Measurements from ENCODE around the gene TRMT1L. TPM values are rescaled to one million over a fixed set of nuclear protein-coding genes. Genes with fewer than 3 reads are reported as not detected.

The TRMT1L gene
- total RNA-seq, 2 donors from 2014 or later: 19.8 to 35.7 TPM

DNA sequence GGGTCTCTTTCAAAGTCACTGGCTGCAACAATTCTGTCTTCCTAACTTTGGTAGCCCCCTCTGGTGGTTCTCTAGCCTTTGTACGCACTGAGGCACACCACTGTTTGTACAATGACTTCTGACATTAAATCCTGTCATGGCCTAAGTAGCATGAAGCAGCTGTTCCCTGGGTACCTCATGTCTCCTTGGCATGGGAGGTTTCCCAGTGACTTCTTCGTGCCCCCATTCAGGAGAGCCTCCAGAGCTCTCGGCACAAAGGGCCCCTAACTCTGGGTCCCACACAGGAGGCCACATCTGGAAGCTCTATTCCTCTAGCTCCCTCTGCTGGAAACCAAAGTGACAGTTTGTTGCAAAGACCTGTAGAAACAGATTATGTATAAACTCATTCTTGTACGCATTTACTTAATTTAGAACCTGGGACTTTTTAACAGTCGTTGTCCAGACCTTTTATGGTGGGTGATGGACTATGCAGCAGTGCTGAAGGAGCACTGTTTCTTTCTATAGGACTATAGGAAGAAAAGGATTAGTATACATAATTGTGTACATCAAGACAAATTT lies 13.6 kb upstream of the TRMT1L start:
- Histone ChIP-seq H3K27ac (no peak overlapping the region), H3K36me3 (no peaks in the 10 kb centered on the region), H3K4me3 (no peak overlapping the region), H3K9me3 (no peaks in the 10 kb centered on the region), H3K4me1 (replicated peaks) (no peaks in the 10 kb centered on the region), H3K27me3 (replicated peaks; ENCODE audit: insufficient read depth) (no peaks in the 10 kb centered on the region)
- DNase-seq (ENCODE audit: low spot score): peak; percentile 21
- WGBS: 32% methylated on average over 5 of the region's 5 CpGs
- TF ChIP-seq, protein P1, sequence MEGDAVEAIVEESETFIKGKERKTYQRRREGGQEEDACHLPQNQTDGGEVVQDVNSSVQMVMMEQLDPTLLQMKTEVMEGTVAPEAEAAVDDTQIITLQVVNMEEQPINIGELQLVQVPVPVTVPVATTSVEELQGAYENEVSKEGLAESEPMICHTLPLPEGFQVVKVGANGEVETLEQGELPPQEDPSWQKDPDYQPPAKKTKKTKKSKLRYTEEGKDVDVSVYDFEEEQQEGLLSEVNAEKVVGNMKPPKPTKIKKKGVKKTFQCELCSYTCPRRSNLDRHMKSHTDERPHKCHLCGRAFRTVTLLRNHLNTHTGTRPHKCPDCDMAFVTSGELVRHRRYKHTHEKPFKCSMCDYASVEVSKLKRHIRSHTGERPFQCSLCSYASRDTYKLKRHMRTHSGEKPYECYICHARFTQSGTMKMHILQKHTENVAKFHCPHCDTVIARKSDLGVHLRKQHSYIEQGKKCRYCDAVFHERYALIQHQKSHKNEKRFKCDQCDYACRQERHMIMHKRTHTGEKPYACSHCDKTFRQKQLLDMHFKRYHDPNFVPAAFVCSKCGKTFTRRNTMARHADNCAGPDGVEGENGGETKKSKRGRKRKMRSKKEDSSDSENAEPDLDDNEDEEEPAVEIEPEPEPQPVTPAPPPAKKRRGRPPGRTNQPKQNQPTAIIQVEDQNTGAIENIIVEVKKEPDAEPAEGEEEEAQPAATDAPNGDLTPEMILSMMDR (IDR thresholded peaks at IDR 0.05): peak in 3 of 4 experiments; percentile 44 to 59 (median 54)
- no peak for TF ChIP-seq POLR2AphosphoS5 (IDR thresholded peaks at IDR 0.05)
- intact Hi-C loops (cut with DNase I): no loop called here

DNA sequence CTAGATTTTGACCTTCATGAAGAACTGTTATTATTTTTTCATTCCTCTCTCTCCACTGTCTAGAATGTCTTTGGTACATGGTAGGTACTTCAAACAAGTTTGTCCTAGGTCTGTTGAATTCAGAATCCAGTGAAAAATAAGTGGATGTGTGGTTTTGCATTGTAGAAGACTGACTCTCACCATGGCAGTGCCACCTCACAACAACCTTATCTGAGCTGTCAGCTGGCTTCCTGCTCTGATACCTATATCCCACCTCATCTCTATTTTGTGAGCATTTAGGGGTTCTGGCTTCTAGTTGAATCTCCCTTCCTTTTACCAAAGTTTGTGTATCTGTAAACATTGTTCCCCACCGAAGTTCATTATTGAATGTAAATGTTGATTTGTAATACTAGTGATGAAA lies 9.4 kb upstream of the TRMT1L start:
- no peaks in the 10 kb centered on the region for H3K4me1 ChIP-seq (replicated peaks)
- H3K27ac ChIP-seq: no peak overlapping the region
- intact Hi-C loops (cut with DNase I): no loop called here
- no peaks in the 10 kb centered on the region for H3K27me3 ChIP-seq (replicated peaks; ENCODE audit: insufficient read depth)
- no peaks in the 10 kb centered on the region for H3K9me3 ChIP-seq
- 68% methylated on average over 1 of the region's 1 CpG for WGBS
- no peak for DNase-seq (ENCODE audit: low spot score)
- H3K4me3 ChIP-seq: no peak overlapping the region
- H3K36me3 ChIP-seq: no peaks in the 10 kb centered on the region
- TF ChIP-seq, protein P1 (IDR thresholded peaks at IDR 0.05): no peak
- TF ChIP-seq POLR2A (IDR thresholded peaks at IDR 0.05): no peak
- TF ChIP-seq POLR2AphosphoS5 (IDR thresholded peaks at IDR 0.05): no peak

DNA sequence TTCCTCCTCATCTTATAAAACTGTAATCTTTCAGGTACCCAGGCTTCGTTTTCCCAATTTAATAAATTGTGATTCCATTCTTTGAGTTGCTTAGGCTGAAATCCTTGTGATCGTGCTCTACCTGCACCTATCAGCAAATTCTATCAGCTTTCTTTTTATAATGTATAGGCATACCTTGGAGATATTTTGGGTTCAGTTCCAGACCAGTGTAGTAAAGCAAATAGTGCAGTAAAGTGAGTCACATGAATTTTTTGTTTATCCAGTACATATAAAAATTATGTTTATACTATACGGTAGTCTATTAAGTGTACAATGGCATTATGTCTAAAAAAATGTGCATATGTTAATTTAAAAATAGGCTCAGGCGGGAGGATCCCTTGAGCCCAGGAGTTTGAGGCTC lies 5.7 kb upstream of the TRMT1L start:
- Histone ChIP-seq H3K27me3 (replicated peaks; ENCODE audit: insufficient read depth) (no peaks in the 10 kb centered on the region), H3K36me3 (no peaks in the 10 kb centered on the region), H3K4me3 (no peak overlapping the region), H3K27ac (no peak overlapping the region), H3K9me3 (no peaks in the 10 kb centered on the region), H3K4me1 (replicated peaks) (no peaks in the 10 kb centered on the region)
- intact Hi-C loops (cut with DNase I): no loop called here
- no peak for DNase-seq (ENCODE audit: low spot score)
- 76% methylated on average over 4 of the region's 4 CpGs for WGBS
- no peak for TF ChIP-seq POLR2AphosphoS5 (IDR thresholded peaks at IDR 0.05)
- TF ChIP-seq, protein P1 (IDR thresholded peaks at IDR 0.05): no peak
- TF ChIP-seq POLR2A (IDR thresholded peaks at IDR 0.05): no peak

DNA sequence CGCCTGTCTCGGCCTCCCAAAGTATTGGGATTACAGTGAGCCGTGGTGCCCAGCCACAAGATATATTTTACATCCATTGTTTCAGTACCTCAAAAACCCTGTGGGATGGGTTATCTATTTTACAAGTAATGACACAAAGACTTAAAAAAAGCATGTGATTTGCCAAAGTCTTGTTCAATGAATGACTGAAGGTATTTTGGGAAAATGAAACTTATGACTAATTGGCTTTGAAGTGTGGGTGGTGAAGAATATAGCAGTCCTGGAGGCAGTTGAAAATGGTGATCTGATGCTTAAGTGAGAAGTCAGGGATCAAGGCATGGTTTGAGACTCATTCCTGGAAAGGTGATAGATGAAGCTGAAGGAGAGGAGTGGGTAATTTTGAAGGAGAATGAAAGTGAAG lies 3.2 kb upstream of the TRMT1L start:
- DNase-seq (ENCODE audit: low spot score): no peak
- Histone ChIP-seq H3K27ac (no peak overlapping the region), H3K4me3 (no peak overlapping the region), H3K27me3 (replicated peaks; ENCODE audit: insufficient read depth) (no peaks in the 10 kb centered on the region), H3K9me3 (no peaks in the 10 kb centered on the region), H3K36me3 (no peaks in the 10 kb centered on the region), H3K4me1 (replicated peaks) (peaks cover 5% of the 10 kb centered on the region)
- no peak for TF ChIP-seq POLR2AphosphoS5 (IDR thresholded peaks at IDR 0.05)
- TF ChIP-seq POLR2A (IDR thresholded peaks at IDR 0.05): no peak
- TF ChIP-seq, protein P1 (IDR thresholded peaks at IDR 0.05): no peak
- intact Hi-C loops (cut with DNase I): loop anchor here (5.0 to 10.0 kb wide), 4 partner anchors 113 to 408 kb away; partner anchors contain the start of genes EDEM3 and RNF2
- 92% methylated on average over 3 of the region's 3 CpGs for WGBS

DNA sequence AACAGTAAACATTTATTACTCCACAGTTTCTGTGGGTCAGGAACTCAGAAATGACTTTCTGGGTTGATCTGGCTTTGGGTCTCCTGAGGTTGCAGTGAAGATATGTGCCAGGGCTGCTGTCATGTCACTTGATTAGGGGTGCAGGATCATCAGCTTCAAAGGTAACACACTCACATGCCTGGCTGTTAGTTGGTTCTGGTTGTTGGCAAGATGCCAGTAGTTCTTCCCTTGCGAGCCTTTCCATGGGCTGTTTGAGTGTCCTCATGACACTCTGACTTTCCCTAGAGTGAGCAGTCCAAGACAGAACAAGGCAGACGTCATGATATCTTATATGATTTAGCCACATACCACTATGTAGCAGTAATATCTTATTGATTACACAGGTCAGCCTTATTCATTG lies 2.0 kb upstream of the TRMT1L start:
- intact Hi-C loops (cut with DNase I): loop anchor here (5.0 to 10.0 kb wide), 4 partner anchors 111 to 406 kb away; partner anchors contain the start of genes EDEM3 and RNF2
- Histone ChIP-seq H3K27ac (no peak overlapping the region), H3K9me3 (no peaks in the 10 kb centered on the region), H3K27me3 (replicated peaks; ENCODE audit: insufficient read depth) (no peaks in the 10 kb centered on the region), H3K4me3 (no peak overlapping the region), H3K36me3 (no peaks in the 10 kb centered on the region), H3K4me1 (replicated peaks) (peaks cover 8% of the 10 kb centered on the region)
- DNase-seq (ENCODE audit: low spot score): no peak
- TF ChIP-seq, protein P1 (IDR thresholded peaks at IDR 0.05): no peak
- no peak for TF ChIP-seq POLR2A (IDR thresholded peaks at IDR 0.05)
- TF ChIP-seq POLR2AphosphoS5 (IDR thresholded peaks at IDR 0.05): no peak
- 72% methylated on average over 2 of the region's 2 CpGs for WGBS
